Measurements from ENCODE around the gene ENG. TPM values are rescaled to one million over a fixed set of nuclear protein-coding genes. Genes with fewer than 3 reads are reported as not detected.

The ENG gene
- total RNA-seq, 1 donor from 2014 or later = 675 TPM

GRCh38 chr9:127826253-127826913 is 28.1 kb downstream of the ENG start:
- H3K27ac ChIP-seq = peak overlapping the region; percentile 89 to 95
- H3K27me3 ChIP-seq = no peaks in the 10 kb centered on the region
- no peak for DNase-seq (ENCODE audit: low spot score in 2 of 2)
- H3K4me1 ChIP-seq = peaks cover 6 to 39% of the 10 kb centered on the region in 2 donors
- intact Hi-C loops (cut with DNase I) = loop anchor here (5.0 kb wide), 1 partner anchor 36 kb away; no protein-coding TSS in a partner anchor
- no peak for TF ChIP-seq CTCF (IDR thresholded peaks at IDR 0.05)
- H3K4me3 ChIP-seq = no peak overlapping the region
- H3K9me3 ChIP-seq = no peaks in the 10 kb centered on the region
- peaks cover 45 to 64% of the 10 kb centered on the region in 2 donors for H3K36me3 ChIP-seq

GRCh38 chr9:127825319-127826051 is 29.0 kb downstream of the ENG start:
- peak in 1 of 3 experiments; percentile 27 for TF ChIP-seq CTCF (IDR thresholded peaks at IDR 0.05)
- Histone ChIP-seq H3K27ac (peak overlapping the region; percentile 89 to 95), H3K4me3 (no peak overlapping the region), H3K4me1 (peaks cover 6 to 31% of the 10 kb centered on the region in 2 donors), H3K9me3 (no peaks in the 10 kb centered on the region), H3K36me3 (peaks cover 54 to 72% of the 10 kb centered on the region in 2 donors), H3K27me3 (no peaks in the 10 kb centered on the region)
- intact Hi-C loops (cut with DNase I) = loop anchor here (5.0 kb wide), 1 partner anchor 37 kb away; no protein-coding TSS in a partner anchor
- no peak for DNase-seq (ENCODE audit: low spot score in 2 of 2)

GRCh38 chr9:127822108-127822507 is 32.4 kb downstream of the ENG start:
- Histone ChIP-seq H3K27me3 (no peaks in the 10 kb centered on the region), H3K27ac (no peak overlapping the region)
- intact Hi-C loops (cut with DNase I) = no loop called here

GRCh38 chr9:127818574-127818973 is 35.9 kb downstream of the ENG start:
- peak overlapping the region in 1 of 2 donors; percentile 36 for H3K27ac ChIP-seq

More at GRCh38 chr9:127822108-127822507, 32.4 kb downstream of the ENG start:
- DNase-seq (ENCODE audit: low spot score in 2 of 2) = no peak
- peaks cover 81 to 96% of the 10 kb centered on the region in 2 donors for H3K36me3 ChIP-seq
- H3K4me3 ChIP-seq = no peak overlapping the region
- H3K4me1 ChIP-seq = peaks cover 0 to 4% of the 10 kb centered on the region in 2 donors
- TF ChIP-seq CTCF (IDR thresholded peaks at IDR 0.05) = no peak
- no peaks in the 10 kb centered on the region for H3K9me3 ChIP-seq

More at GRCh38 chr9:127818574-127818973, 35.9 kb downstream of the ENG start:
- Histone ChIP-seq H3K4me1 (no peaks in the 10 kb centered on the region), H3K36me3 (peaks cover 77 to 96% of the 10 kb centered on the region in 2 donors), H3K9me3 (no peaks in the 10 kb centered on the region), H3K4me3 (no peak overlapping the region), H3K27me3 (no peaks in the 10 kb centered on the region)
- intact Hi-C loops (cut with DNase I) = no loop called here
- no peak for DNase-seq (ENCODE audit: low spot score in 2 of 2)
- no peak for TF ChIP-seq CTCF (IDR thresholded peaks at IDR 0.05)
